ENCODE results near the gene FBXL13. TPM values are rescaled to one million over a fixed set of nuclear protein-coding genes. Genes with fewer than 3 reads are reported as not detected.
"Not testable (repeated sequence)": the region's sequence is repeated elsewhere in the genome, so short reads cannot be mapped to it uniquely, and the experiment has no call there.

FBXL13 gene
- total RNA-seq, 1 donor from 2014 or later, result 3.7 TPM

GRCh38 chr7:102977586-102977985 lies 97.0 kb downstream of the FBXL13 start:
- not testable (repeated sequence) for H3K9me3 ChIP-seq (ENCODE audit: control insufficient read depth in 3 of 3, low read length in 3 of 3)

GRCh38 chr7:102976493-102976892 lies 98.1 kb downstream of the FBXL13 start:
- no peaks in the 10 kb centered on the region for H3K27me3 ChIP-seq (ENCODE audit: control insufficient read depth in 3 of 3, insufficient read depth in 3 of 3, low read length in 3 of 3)
- no peak overlapping the region for H3K4me3 ChIP-seq (ENCODE audit: low read length in 3 of 3)
- H3K4me1 ChIP-seq (ENCODE audit: control insufficient read depth in 3 of 3, insufficient read depth in 3 of 3, low read length in 3 of 3), result no peaks in the 10 kb centered on the region
- H3K36me3 ChIP-seq (ENCODE audit: control insufficient read depth in 3 of 3, insufficient read depth in 3 of 3, low read length in 3 of 3), result no peaks in the 10 kb centered on the region
- H3K9me3 ChIP-seq (ENCODE audit: control insufficient read depth in 3 of 3, low read length in 3 of 3), result no peaks in the 10 kb centered on the region
- no peak overlapping the region for H3K9ac ChIP-seq (ENCODE audit: low read depth in 1 of 3, low read length in 3 of 3)
- H3K27ac ChIP-seq (ENCODE audit: low read depth, low read length), result no peak overlapping the region

More at GRCh38 chr7:102977586-102977985, 97.0 kb downstream of the FBXL13 start:
- not testable (repeated sequence) for H3K4me3 ChIP-seq (ENCODE audit: low read length in 3 of 3); H3K9ac ChIP-seq (ENCODE audit: low read depth in 1 of 3, low read length in 3 of 3); H3K27me3 ChIP-seq (ENCODE audit: control insufficient read depth in 3 of 3, insufficient read depth in 3 of 3, low read length in 3 of 3); H3K27ac ChIP-seq (ENCODE audit: low read depth, low read length); H3K36me3 ChIP-seq (ENCODE audit: control insufficient read depth in 3 of 3, insufficient read depth in 3 of 3, low read length in 3 of 3); H3K4me1 ChIP-seq (ENCODE audit: control insufficient read depth in 3 of 3, insufficient read depth in 3 of 3, low read length in 3 of 3)

DNA sequence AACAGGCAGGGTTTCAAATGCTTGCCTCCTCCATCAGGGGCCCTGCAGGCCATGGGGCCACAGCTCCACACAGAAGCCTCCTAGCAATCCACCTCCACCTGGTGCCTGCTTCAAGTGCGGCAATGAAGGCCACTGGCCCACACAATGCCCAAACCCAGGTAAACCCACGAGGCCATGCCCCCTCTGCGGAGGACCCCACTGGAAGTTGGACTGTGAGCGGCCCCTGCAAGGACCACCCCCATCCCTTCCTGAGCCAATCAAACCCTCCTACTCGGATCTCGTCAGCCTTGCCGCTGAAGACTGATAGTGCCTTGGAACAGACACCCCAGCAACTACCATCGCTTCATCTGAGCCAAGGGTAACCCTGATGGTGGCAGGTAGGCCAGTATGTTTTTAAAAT lies 98.7 kb downstream of the FBXL13 start:
- Histone ChIP-seq H3K4me3 (ENCODE audit: low read length in 3 of 3) (no peak overlapping the region), H3K27ac (ENCODE audit: low read depth, low read length) (no peak overlapping the region), H3K9ac (ENCODE audit: low read depth in 1 of 3, low read length in 3 of 3) (no peak overlapping the region), H3K9me3 (ENCODE audit: control insufficient read depth in 3 of 3, low read length in 3 of 3) (no peaks in the 10 kb centered on the region), H3K36me3 (ENCODE audit: control insufficient read depth in 3 of 3, insufficient read depth in 3 of 3, low read length in 3 of 3) (no peaks in the 10 kb centered on the region), H3K4me1 (ENCODE audit: control insufficient read depth in 3 of 3, insufficient read depth in 3 of 3, low read length in 3 of 3) (no peaks in the 10 kb centered on the region), H3K27me3 (ENCODE audit: control insufficient read depth in 3 of 3, insufficient read depth in 3 of 3, low read length in 3 of 3) (no peaks in the 10 kb centered on the region)

- no peaks in the 10 kb centered on the region for H3K9me3 ChIP-seq (ENCODE audit: control insufficient read depth in 3 of 3, low read length in 3 of 3)
Measured at GRCh38 chr7:102974366-102975236, 100.0 kb downstream of the FBXL13 start.

DNA sequence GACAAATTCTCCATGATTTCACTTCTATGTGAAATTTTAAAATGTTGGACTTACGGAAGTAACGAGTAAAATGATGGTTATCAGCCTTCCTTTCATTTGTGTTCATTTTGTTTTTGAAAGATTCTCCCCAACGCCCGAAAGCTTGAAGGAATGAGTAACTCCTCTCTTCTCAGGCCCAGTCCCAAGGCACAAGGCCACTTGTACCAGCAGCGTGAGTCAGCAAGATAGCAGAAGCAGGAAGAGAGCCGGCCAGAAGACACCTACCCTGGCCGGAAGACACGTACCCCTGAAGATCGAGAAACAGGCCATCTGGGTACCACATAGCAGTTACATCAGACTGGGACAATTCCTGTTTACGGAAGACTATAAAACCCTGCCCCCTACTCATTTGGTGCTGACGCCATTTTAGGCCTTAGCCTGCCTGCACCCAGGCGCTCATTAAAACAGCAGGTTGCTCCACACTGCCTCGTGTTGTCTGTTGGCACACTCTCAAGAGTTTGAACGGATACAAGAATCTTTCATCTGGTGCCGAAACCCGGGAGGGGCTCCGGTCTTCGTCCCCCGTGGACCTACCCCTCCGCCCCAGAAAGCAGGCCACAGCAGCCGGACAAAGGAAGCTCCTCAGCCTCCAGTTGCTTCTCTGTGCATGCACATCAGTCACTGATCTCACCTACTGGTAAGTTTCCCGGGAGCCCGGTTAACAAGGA lies 101.3 kb downstream of the FBXL13 start:
- no peak overlapping the region for H3K9ac ChIP-seq (ENCODE audit: low read depth in 1 of 3, low read length in 3 of 3)
- H3K27ac ChIP-seq (ENCODE audit: low read depth, low read length), result no peak overlapping the region

More at GRCh38 chr7:102974366-102975236, 100.0 kb downstream of the FBXL13 start:
- Histone ChIP-seq H3K4me3 (ENCODE audit: low read length in 3 of 3) (no peak overlapping the region), H3K36me3 (ENCODE audit: control insufficient read depth in 3 of 3, insufficient read depth in 3 of 3, low read length in 3 of 3) (no peaks in the 10 kb centered on the region), H3K9ac (ENCODE audit: low read depth in 1 of 3, low read length in 3 of 3) (no peak overlapping the region), H3K27me3 (ENCODE audit: control insufficient read depth in 3 of 3, insufficient read depth in 3 of 3, low read length in 3 of 3) (no peaks in the 10 kb centered on the region), H3K4me1 (ENCODE audit: control insufficient read depth in 3 of 3, insufficient read depth in 3 of 3, low read length in 3 of 3) (no peaks in the 10 kb centered on the region), H3K27ac (ENCODE audit: low read depth, low read length) (no peak overlapping the region)

GRCh38 chr7:102967798-102968197 lies 106.8 kb downstream of the FBXL13 start:
- no peaks in the 10 kb centered on the region for H3K9me3 ChIP-seq (ENCODE audit: control insufficient read depth in 3 of 3, low read length in 3 of 3)
- H3K4me1 ChIP-seq (ENCODE audit: control insufficient read depth in 3 of 3, insufficient read depth in 3 of 3, low read length in 3 of 3), result no peaks in the 10 kb centered on the region
- H3K36me3 ChIP-seq (ENCODE audit: control insufficient read depth in 3 of 3, insufficient read depth in 3 of 3, low read length in 3 of 3), result no peaks in the 10 kb centered on the region
- H3K27ac ChIP-seq (ENCODE audit: low read depth, low read length), result no peak overlapping the region
- H3K9ac ChIP-seq (ENCODE audit: low read depth in 1 of 3, low read length in 3 of 3), result no peak overlapping the region
- H3K27me3 ChIP-seq (ENCODE audit: control insufficient read depth in 3 of 3, insufficient read depth in 3 of 3, low read length in 3 of 3), result no peaks in the 10 kb centered on the region
- no peak overlapping the region for H3K4me3 ChIP-seq (ENCODE audit: low read length in 3 of 3)

More for the DNA sequence above, 101.3 kb downstream of the FBXL13 start:
- no peaks in the 10 kb centered on the region for H3K27me3 ChIP-seq (ENCODE audit: control insufficient read depth in 3 of 3, insufficient read depth in 3 of 3, low read length in 3 of 3)
- no peak overlapping the region for H3K4me3 ChIP-seq (ENCODE audit: low read length in 3 of 3)
- no peaks in the 10 kb centered on the region for H3K9me3 ChIP-seq (ENCODE audit: control insufficient read depth in 3 of 3, low read length in 3 of 3)
- no peaks in the 10 kb centered on the region for H3K36me3 ChIP-seq (ENCODE audit: control insufficient read depth in 3 of 3, insufficient read depth in 3 of 3, low read length in 3 of 3)
- H3K4me1 ChIP-seq (ENCODE audit: control insufficient read depth in 3 of 3, insufficient read depth in 3 of 3, low read length in 3 of 3), result no peaks in the 10 kb centered on the region

DNA sequence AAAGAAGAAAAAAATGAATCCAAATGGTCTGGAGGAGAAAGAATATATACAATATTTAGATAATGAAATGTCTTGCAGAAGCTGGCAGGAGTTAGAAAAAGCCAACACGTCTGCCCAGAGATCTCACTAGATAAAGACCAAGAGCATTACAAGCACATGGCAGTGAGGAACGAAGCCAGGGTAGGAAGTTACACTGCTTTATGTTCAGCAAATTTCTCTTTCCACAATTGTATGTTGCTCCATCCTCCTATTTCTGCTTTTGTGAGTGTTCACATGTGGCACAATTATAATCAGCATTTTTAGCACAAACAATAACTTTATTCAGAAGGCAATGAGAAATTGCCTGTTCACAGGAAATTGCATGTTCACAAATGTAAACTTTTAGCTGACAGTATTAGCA lies 108.1 kb downstream of the FBXL13 start:
- Histone ChIP-seq H3K27ac (ENCODE audit: low read depth, low read length) (no peak overlapping the region), H3K4me3 (ENCODE audit: low read length in 3 of 3) (no peak overlapping the region), H3K36me3 (ENCODE audit: control insufficient read depth in 3 of 3, insufficient read depth in 3 of 3, low read length in 3 of 3) (no peaks in the 10 kb centered on the region), H3K9ac (ENCODE audit: low read depth in 1 of 3, low read length in 3 of 3) (no peak overlapping the region), H3K9me3 (ENCODE audit: control insufficient read depth in 3 of 3, low read length in 3 of 3) (no peaks in the 10 kb centered on the region), H3K4me1 (ENCODE audit: control insufficient read depth in 3 of 3, insufficient read depth in 3 of 3, low read length in 3 of 3) (no peaks in the 10 kb centered on the region), H3K27me3 (ENCODE audit: control insufficient read depth in 3 of 3, insufficient read depth in 3 of 3, low read length in 3 of 3) (no peaks in the 10 kb centered on the region)

DNA sequence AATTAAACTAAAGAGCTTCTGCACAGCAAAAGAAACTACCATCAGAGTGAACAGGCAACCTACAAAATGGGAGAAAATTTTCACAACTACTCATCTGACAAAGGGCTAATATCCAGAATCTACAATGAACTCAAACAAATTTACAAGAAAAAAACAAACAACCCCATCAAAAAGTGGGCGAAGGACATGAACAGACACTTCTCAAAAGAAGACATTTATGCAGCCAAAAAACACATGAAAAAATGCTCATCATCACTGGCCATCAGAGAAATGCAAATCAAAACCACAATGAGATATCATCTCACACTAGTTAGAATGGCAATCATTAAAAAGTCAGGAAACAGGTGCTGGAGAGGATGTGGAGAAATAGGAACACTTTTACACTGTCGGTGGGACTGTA lies 112.6 kb downstream of the FBXL13 start:
- not testable (repeated sequence) for H3K4me3 ChIP-seq (ENCODE audit: low read length in 3 of 3); H3K27me3 ChIP-seq (ENCODE audit: control insufficient read depth in 3 of 3, insufficient read depth in 3 of 3, low read length in 3 of 3); H3K27ac ChIP-seq (ENCODE audit: low read depth, low read length); H3K36me3 ChIP-seq (ENCODE audit: control insufficient read depth in 3 of 3, insufficient read depth in 3 of 3, low read length in 3 of 3); H3K9me3 ChIP-seq (ENCODE audit: control insufficient read depth in 3 of 3, low read length in 3 of 3); H3K9ac ChIP-seq (ENCODE audit: low read depth in 1 of 3, low read length in 3 of 3); H3K4me1 ChIP-seq (ENCODE audit: control insufficient read depth in 3 of 3, insufficient read depth in 3 of 3, low read length in 3 of 3)

DNA sequence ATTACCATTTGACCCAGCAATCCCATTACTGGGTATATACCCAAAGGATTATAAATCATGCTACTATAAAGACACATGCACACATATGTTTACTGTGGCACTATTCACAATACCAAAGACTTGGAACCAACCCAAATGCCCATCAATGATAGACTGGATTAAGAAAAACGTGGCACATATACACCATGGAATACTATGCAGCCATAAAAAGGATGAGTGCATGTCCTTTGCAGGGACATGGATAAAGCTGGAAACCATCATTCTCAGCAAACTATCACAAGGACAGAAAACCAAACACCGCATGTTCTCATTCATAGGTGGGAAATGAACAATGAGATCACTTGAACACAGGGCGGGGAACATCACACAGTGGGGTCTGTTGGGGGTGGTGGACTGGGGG lies 116.6 kb downstream of the FBXL13 start:
- H3K9me3 ChIP-seq (ENCODE audit: control insufficient read depth in 3 of 3, low read length in 3 of 3); H3K4me1 ChIP-seq (ENCODE audit: control insufficient read depth in 3 of 3, insufficient read depth in 3 of 3, low read length in 3 of 3); H3K4me3 ChIP-seq (ENCODE audit: low read length in 3 of 3); H3K27me3 ChIP-seq (ENCODE audit: control insufficient read depth in 3 of 3, insufficient read depth in 3 of 3, low read length in 3 of 3); H3K9ac ChIP-seq (ENCODE audit: low read depth in 1 of 3, low read length in 3 of 3); H3K27ac ChIP-seq (ENCODE audit: low read depth, low read length); H3K36me3 ChIP-seq (ENCODE audit: control insufficient read depth in 3 of 3, insufficient read depth in 3 of 3, low read length in 3 of 3): not testable (repeated sequence)

- not testable (repeated sequence) for H3K4me1 ChIP-seq (ENCODE audit: control insufficient read depth in 3 of 3, insufficient read depth in 3 of 3, low read length in 3 of 3); H3K4me3 ChIP-seq (ENCODE audit: low read length in 3 of 3); H3K36me3 ChIP-seq (ENCODE audit: control insufficient read depth in 3 of 3, insufficient read depth in 3 of 3, low read length in 3 of 3); H3K9me3 ChIP-seq (ENCODE audit: control insufficient read depth in 3 of 3, low read length in 3 of 3); H3K9ac ChIP-seq (ENCODE audit: low read depth in 1 of 3, low read length in 3 of 3); H3K27ac ChIP-seq (ENCODE audit: low read depth, low read length); H3K27me3 ChIP-seq (ENCODE audit: control insufficient read depth in 3 of 3, insufficient read depth in 3 of 3, low read length in 3 of 3)
Measured at GRCh38 chr7:102954359-102954758, 120.2 kb downstream of the FBXL13 start.

Data from skeletal muscle tissue (tissue), 4 donors.